ENCODE data around the gene TMBIM1. TPM values are rescaled to one million over a fixed set of nuclear protein-coding genes. Genes with fewer than 3 reads are reported as not detected.
A peak's percentile ranks its signal among the peaks of the same experiment; 100 is the strongest.
"Not testable (repeated sequence)": the region's sequence is repeated elsewhere in the genome, so short reads cannot be mapped to it uniquely, and the experiment has no call there.

Gene TMBIM1
- total and polyA plus RNA-seq, 12 donors: 30.9 to 151 (median 110) TPM

GRCh38 chr2:218273908-218274249 lies 18.4 kb downstream of the TMBIM1 start:
- H3K4me1 ChIP-seq: peaks cover 15 to 52% (median 42%) of the 10 kb centered on the region in 9 donors

GRCh38 chr2:218273214-218273907 lies 18.9 kb downstream of the TMBIM1 start:
- Histone ChIP-seq H3K36me3 (peaks cover 0 to 60% (median 46%) of the 10 kb centered on the region in 9 donors), H3K4me3 (peak overlapping the region in 2 of 10 donors; percentile 6 to 15)

More at GRCh38 chr2:218273908-218274249, 18.4 kb downstream of the TMBIM1 start:
- Histone ChIP-seq H3K27me3 (no peaks in the 10 kb centered on the region), H3K4me3 (no peak overlapping the region), H3K27ac (peak overlapping the region in 5 of 10 donors; percentile 42 to 90 (median 74)), H3K36me3 (peaks cover 0 to 65% (median 51%) of the 10 kb centered on the region in 9 donors), H3K9me3 (no peaks in the 10 kb centered on the region)
- TF ChIP-seq, protein P1, sequence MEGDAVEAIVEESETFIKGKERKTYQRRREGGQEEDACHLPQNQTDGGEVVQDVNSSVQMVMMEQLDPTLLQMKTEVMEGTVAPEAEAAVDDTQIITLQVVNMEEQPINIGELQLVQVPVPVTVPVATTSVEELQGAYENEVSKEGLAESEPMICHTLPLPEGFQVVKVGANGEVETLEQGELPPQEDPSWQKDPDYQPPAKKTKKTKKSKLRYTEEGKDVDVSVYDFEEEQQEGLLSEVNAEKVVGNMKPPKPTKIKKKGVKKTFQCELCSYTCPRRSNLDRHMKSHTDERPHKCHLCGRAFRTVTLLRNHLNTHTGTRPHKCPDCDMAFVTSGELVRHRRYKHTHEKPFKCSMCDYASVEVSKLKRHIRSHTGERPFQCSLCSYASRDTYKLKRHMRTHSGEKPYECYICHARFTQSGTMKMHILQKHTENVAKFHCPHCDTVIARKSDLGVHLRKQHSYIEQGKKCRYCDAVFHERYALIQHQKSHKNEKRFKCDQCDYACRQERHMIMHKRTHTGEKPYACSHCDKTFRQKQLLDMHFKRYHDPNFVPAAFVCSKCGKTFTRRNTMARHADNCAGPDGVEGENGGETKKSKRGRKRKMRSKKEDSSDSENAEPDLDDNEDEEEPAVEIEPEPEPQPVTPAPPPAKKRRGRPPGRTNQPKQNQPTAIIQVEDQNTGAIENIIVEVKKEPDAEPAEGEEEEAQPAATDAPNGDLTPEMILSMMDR (IDR thresholded peaks at IDR 0.05): no peak
- intact Hi-C loops (cut with DNase I): loop anchor here in 6 of 10 donors (2.0 to 10.0 kb wide), 5 partner anchors 13 to 381 kb away; partner anchors contain the start of genes CTDSP1 (in 6 of the 6), BCS1L (in 1 of the 6) and ZNF142 (in 1 of the 6)
- no peak for ATAC-seq
- DNase-seq: no peak
- 71 to 82% methylated on average over 2 of the region's 2 CpGs for WGBS, 2 donors

DNA sequence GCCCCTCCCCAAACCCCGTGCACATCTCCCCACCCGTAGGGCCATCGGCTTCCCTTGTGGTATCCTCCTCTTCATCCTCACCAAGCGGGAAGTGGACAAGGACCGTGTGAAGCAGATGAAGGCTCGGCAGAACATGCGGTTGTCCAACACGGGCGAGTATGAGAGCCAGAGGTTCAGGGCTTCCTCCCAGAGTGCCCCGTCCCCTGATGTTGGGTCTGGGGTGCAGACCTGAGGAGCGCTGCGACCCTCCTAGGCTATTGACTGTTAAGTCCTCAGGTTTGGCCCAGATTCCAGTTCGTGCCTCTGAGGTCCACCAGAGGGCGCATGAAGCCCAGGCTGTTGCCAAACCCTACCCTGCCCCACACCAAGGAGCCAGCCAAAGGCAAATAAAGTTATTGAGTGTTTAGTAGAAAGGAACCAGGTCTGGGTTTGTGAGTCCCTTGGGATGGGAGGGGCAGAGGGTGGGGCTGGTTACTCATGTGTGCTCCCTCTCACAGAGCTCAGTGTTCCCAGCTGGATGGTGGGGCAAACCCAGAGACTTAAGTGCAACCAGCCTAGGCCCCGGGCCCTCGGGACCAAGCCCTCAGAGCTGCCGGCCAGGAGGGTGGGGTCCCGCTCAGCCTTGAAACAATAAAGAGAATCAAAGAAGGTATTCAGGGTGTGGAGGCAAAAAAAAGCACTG lies 19.6 kb downstream of the TMBIM1 start:
- DNase-seq: peak; percentile 81 to 87
- TF ChIP-seq, protein P1 (IDR thresholded peaks at IDR 0.05): peak; percentile 79 to 95 (median 89)
- Histone ChIP-seq H3K27ac (peak overlapping the region in 9 of 10 donors; percentile 38 to 90 (median 70)), H3K4me1 (peaks cover 17 to 60% (median 47%) of the 10 kb centered on the region in 9 donors), H3K27me3 (no peaks in the 10 kb centered on the region), H3K36me3 (peaks cover 0 to 59% (median 43%) of the 10 kb centered on the region in 9 donors), H3K4me3 (peak overlapping the region in 4 of 10 donors; percentile 0 to 97 (median 10)), H3K9me3 (no peaks in the 10 kb centered on the region)
- ATAC-seq: peak; percentile 22 to 63 (median 48)
- intact Hi-C loops (cut with DNase I): loop anchor here in 6 of 10 donors (2.0 to 10.0 kb wide), 5 partner anchors 14 to 382 kb away; partner anchors contain the start of genes CTDSP1 (in 6 of the 6), BCS1L (in 1 of the 6) and ZNF142 (in 1 of the 6)
- WGBS, 2 donors: 18 to 21% methylated on average over 18 of the region's 18 CpGs

More at GRCh38 chr2:218273214-218273907, 18.9 kb downstream of the TMBIM1 start:
- DNase-seq, ATAC-seq, H3K27me3 ChIP-seq, H3K9me3 ChIP-seq: not testable (repeated sequence)
- intact Hi-C loops (cut with DNase I): loop anchor here in 6 of 10 donors (2.0 to 10.0 kb wide), 5 partner anchors 13 to 381 kb away; partner anchors contain the start of genes CTDSP1 (in 6 of the 6), BCS1L (in 1 of the 6) and ZNF142 (in 1 of the 6)
- WGBS, 2 donors: 84 to 89% methylated on average over 8 of the region's 8 CpGs
- Histone ChIP-seq H3K4me1 (peaks cover 17 to 56% (median 47%) of the 10 kb centered on the region in 9 donors), H3K27ac (peak overlapping the region in 9 of 10 donors; percentile 42 to 90 (median 70))

DNA sequence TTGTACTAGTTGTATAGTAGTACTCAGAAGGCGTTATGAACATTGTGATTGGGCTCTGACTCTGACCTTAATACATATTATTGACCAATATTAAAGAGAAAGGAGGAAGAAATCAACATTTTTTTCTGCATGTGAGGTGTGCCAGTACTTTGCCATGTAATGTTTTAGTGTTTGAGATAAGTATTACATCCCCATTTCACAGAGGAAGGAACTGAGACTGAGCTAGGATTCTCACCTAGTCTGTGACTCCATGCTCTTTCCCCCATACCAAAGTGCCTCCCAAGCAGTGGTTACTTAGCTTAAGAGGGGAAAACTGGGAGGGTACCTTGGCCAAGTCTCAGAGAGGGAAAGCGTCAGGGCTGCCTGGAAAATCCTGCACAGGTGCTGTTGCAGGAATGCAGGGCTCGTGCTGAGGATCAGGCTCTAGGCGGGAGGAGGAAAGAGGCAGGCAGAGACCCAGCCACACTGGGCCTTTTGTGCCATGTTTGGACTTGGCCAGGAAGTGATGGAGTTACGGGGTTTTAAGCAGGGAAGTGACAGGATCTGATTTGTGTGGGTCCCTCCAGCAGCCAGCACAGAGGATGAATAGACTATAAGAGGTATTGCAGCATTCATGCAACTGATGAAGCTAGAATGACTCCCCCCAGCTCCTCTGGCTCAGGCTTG lies 20.3 kb downstream of the TMBIM1 start:
- TF ChIP-seq, protein P1 (IDR thresholded peaks at IDR 0.05): no peak
- 51 to 55% methylated on average over 5 of the region's 5 CpGs for WGBS, 2 donors
- Histone ChIP-seq H3K4me3 (peak overlapping the region in 4 of 10 donors; percentile 0 to 97 (median 78)), H3K9me3 (no peaks in the 10 kb centered on the region), H3K36me3 (peaks cover 0 to 59% (median 43%) of the 10 kb centered on the region in 9 donors), H3K27me3 (no peaks in the 10 kb centered on the region), H3K4me1 (peaks cover 17 to 67% (median 47%) of the 10 kb centered on the region in 9 donors), H3K27ac (peak overlapping the region in 9 of 10 donors; percentile 6 to 92 (median 77))
- intact Hi-C loops (cut with DNase I): loop anchor here in 6 of 10 donors (2.0 to 10.0 kb wide), 6 partner anchors 15 to 383 kb away; partner anchors contain the start of genes CTDSP1 (in 6 of the 6), ARPC2 (in 2 of the 6), BCS1L (in 1 of the 6) and ZNF142 (in 1 of the 6)
- ATAC-seq (no peak), DNase-seq (no peak)
